ENCODE measurements around the gene FAM227B. TPM values are rescaled to one million over a fixed set of nuclear protein-coding genes. Genes with fewer than 3 reads are reported as not detected.

The FAM227B gene
- total and polyA plus RNA-seq, 7 experiments from 2014 or later, result 3.7 to 25.1 (median 14.8) TPM

GRCh38 chr15:49441356-49441755 lies 179.3 kb downstream of the FAM227B start:
- POLR2A ChIA-PET, result no interaction called here
- intact Hi-C loops (cut with micrococcal nuclease), result no loop called here
- H3K27me3 ChIP-seq (ENCODE audit: control insufficient read depth in 2 of 2, insufficient read depth in 2 of 2, low read length in 2 of 2), result no peaks in the 10 kb centered on the region
- CTCF ChIA-PET, result no interaction called here
- ATAC-seq, result no peak
- H3K36me3 ChIP-seq (ENCODE audit: control insufficient read depth in 2 of 3, insufficient read depth in 3 of 3, low read length in 3 of 3), result no peaks in the 10 kb centered on the region
- no peaks in the 10 kb centered on the region for H3K4me1 ChIP-seq (ENCODE audit: control insufficient read depth in 2 of 2, insufficient read depth in 2 of 2, low read length in 2 of 2)
- peaks cover 0 to 16% (median 0%) of the 10 kb centered on the region in 5 donors for H3K27me3 Mint-ChIP-seq
- H3K36me3 Mint-ChIP-seq, result no peaks in the 10 kb centered on the region
- H3K9me3 Mint-ChIP-seq, result no peaks in the 10 kb centered on the region
- no peak overlapping the region for H3K4me3 ChIP-seq (ENCODE audit: low read length)
- H3K9me3 ChIP-seq (ENCODE audit: control insufficient read depth in 2 of 3, low read length in 3 of 3), result no peaks in the 10 kb centered on the region
- H3K27ac Mint-ChIP-seq, result no peak overlapping the region
- peaks cover 0 to 9% (median 0%) of the 10 kb centered on the region in 7 donors for H3K4me1 Mint-ChIP-seq
- H3K4me3 Mint-ChIP-seq, result no peak overlapping the region
- H3K27ac ChIP-seq (ENCODE audit: low read depth, low read length), result no peak overlapping the region
- no peak for DNase-seq

- Histone ChIP-seq H3K4me3 (ENCODE audit: low read length) (no peak overlapping the region), H3K27ac (ENCODE audit: low read depth, low read length) (no peak overlapping the region), H3K27me3 (ENCODE audit: control insufficient read depth in 2 of 2, insufficient read depth in 2 of 2, low read length in 2 of 2) (no peaks in the 10 kb centered on the region), H3K4me1 (ENCODE audit: control insufficient read depth in 2 of 2, insufficient read depth in 2 of 2, low read length in 2 of 2) (no peaks in the 10 kb centered on the region), H3K36me3 (ENCODE audit: control insufficient read depth in 2 of 3, insufficient read depth in 3 of 3, low read length in 3 of 3) (no peaks in the 10 kb centered on the region), H3K9me3 (ENCODE audit: control insufficient read depth in 2 of 3, low read length in 3 of 3) (no peaks in the 10 kb centered on the region)
- CTCF ChIA-PET, result no interaction called here
- Mint-ChIP-seq H3K27ac (no peak overlapping the region), H3K9me3 (no peaks in the 10 kb centered on the region), H3K36me3 (no peaks in the 10 kb centered on the region), H3K4me3 (no peak overlapping the region), H3K4me1 (peaks cover 0 to 9% (median 0%) of the 10 kb centered on the region in 7 donors), H3K27me3 (peaks cover 0 to 8% (median 0%) of the 10 kb centered on the region in 5 donors)
- DNase-seq, result no peak
- intact Hi-C loops (cut with micrococcal nuclease), result no loop called here
- POLR2A ChIA-PET, result no interaction called here
- ATAC-seq, result no peak
These were observed 180.8 kb downstream of the FAM227B start for GRCh38 chr15:49439678-49440395.

GRCh38 chr15:49438962-49439631 lies 181.5 kb downstream of the FAM227B start:
- H3K27ac Mint-ChIP-seq, result no peak overlapping the region

GRCh38 chr15:49436751-49437150 lies 183.9 kb downstream of the FAM227B start:
- Mint-ChIP-seq H3K9me3 (no peaks in the 10 kb centered on the region), H3K4me3 (no peak overlapping the region), H3K27me3 (peaks cover 0 to 6% (median 4%) of the 10 kb centered on the region in 5 donors), H3K36me3 (no peaks in the 10 kb centered on the region), H3K4me1 (peaks cover 0 to 9% (median 0%) of the 10 kb centered on the region in 7 donors), H3K27ac (no peak overlapping the region)
- ATAC-seq, result no peak
- no peaks in the 10 kb centered on the region for H3K9me3 ChIP-seq (ENCODE audit: control insufficient read depth in 2 of 3, low read length in 3 of 3)
- no peaks in the 10 kb centered on the region for H3K27me3 ChIP-seq (ENCODE audit: control insufficient read depth in 2 of 2, insufficient read depth in 2 of 2, low read length in 2 of 2)
- H3K27ac ChIP-seq (ENCODE audit: low read depth, low read length), result no peak overlapping the region
- CTCF ChIA-PET, result no interaction called here
- DNase-seq, result no peak
- POLR2A ChIA-PET, result no interaction called here
- intact Hi-C loops (cut with micrococcal nuclease), result no loop called here
- no peak overlapping the region for H3K4me3 ChIP-seq (ENCODE audit: low read length)
- no peaks in the 10 kb centered on the region for H3K4me1 ChIP-seq (ENCODE audit: control insufficient read depth in 2 of 2, insufficient read depth in 2 of 2, low read length in 2 of 2)
- H3K36me3 ChIP-seq (ENCODE audit: control insufficient read depth in 2 of 3, insufficient read depth in 3 of 3, low read length in 3 of 3), result no peaks in the 10 kb centered on the region

More at GRCh38 chr15:49438962-49439631, 181.5 kb downstream of the FAM227B start:
- ChIA-PET POLR2A (no interaction called here), CTCF (no interaction called here)
- Mint-ChIP-seq H3K27me3 (peaks cover 0 to 10% (median 0%) of the 10 kb centered on the region in 5 donors), H3K4me3 (no peak overlapping the region), H3K9me3 (no peaks in the 10 kb centered on the region), H3K36me3 (no peaks in the 10 kb centered on the region), H3K4me1 (peaks cover 0 to 9% (median 0%) of the 10 kb centered on the region in 7 donors)
- H3K27me3 ChIP-seq (ENCODE audit: control insufficient read depth in 2 of 2, insufficient read depth in 2 of 2, low read length in 2 of 2), result no peaks in the 10 kb centered on the region
- ATAC-seq (peak; percentile 44), DNase-seq (no peak)
- intact Hi-C loops (cut with micrococcal nuclease), result no loop called here
- no peak overlapping the region for H3K27ac ChIP-seq (ENCODE audit: low read depth, low read length)
- no peaks in the 10 kb centered on the region for H3K9me3 ChIP-seq (ENCODE audit: control insufficient read depth in 2 of 3, low read length in 3 of 3)
- H3K4me1 ChIP-seq (ENCODE audit: control insufficient read depth in 2 of 2, insufficient read depth in 2 of 2, low read length in 2 of 2), result no peaks in the 10 kb centered on the region
- H3K4me3 ChIP-seq (ENCODE audit: low read length), result no peak overlapping the region
- H3K36me3 ChIP-seq (ENCODE audit: control insufficient read depth in 2 of 3, insufficient read depth in 3 of 3, low read length in 3 of 3), result no peaks in the 10 kb centered on the region

- Mint-ChIP-seq H3K27ac (no peak overlapping the region), H3K4me3 (no peak overlapping the region), H3K27me3 (peaks cover 0 to 11% (median 7%) of the 10 kb centered on the region in 5 donors), H3K36me3 (no peaks in the 10 kb centered on the region), H3K4me1 (peaks cover 0 to 9% (median 0%) of the 10 kb centered on the region in 7 donors), H3K9me3 (no peaks in the 10 kb centered on the region)
- Histone ChIP-seq H3K9me3 (ENCODE audit: control insufficient read depth in 2 of 3, low read length in 3 of 3) (no peaks in the 10 kb centered on the region), H3K27ac (ENCODE audit: low read depth, low read length) (no peak overlapping the region), H3K27me3 (ENCODE audit: control insufficient read depth in 2 of 2, insufficient read depth in 2 of 2, low read length in 2 of 2) (no peaks in the 10 kb centered on the region), H3K4me3 (ENCODE audit: low read length) (no peak overlapping the region), H3K4me1 (ENCODE audit: control insufficient read depth in 2 of 2, insufficient read depth in 2 of 2, low read length in 2 of 2) (no peaks in the 10 kb centered on the region), H3K36me3 (ENCODE audit: control insufficient read depth in 2 of 3, insufficient read depth in 3 of 3, low read length in 3 of 3) (no peaks in the 10 kb centered on the region)
- POLR2A ChIA-PET, result no interaction called here
- no peak for ATAC-seq
- no peak for DNase-seq
- intact Hi-C loops (cut with micrococcal nuclease), result no loop called here
- CTCF ChIA-PET, result no interaction called here
These were observed 185.4 kb downstream of the FAM227B start for GRCh38 chr15:49435174-49435573.

- H3K4me1 Mint-ChIP-seq, result peaks cover 0 to 2% (median 0%) of the 10 kb centered on the region in 7 donors
- H3K27ac Mint-ChIP-seq, result no peak overlapping the region
- Histone ChIP-seq H3K4me1 (ENCODE audit: control insufficient read depth in 2 of 2, insufficient read depth in 2 of 2, low read length in 2 of 2) (no peaks in the 10 kb centered on the region), H3K36me3 (ENCODE audit: control insufficient read depth in 2 of 3, insufficient read depth in 3 of 3, low read length in 3 of 3) (no peaks in the 10 kb centered on the region), H3K4me3 (ENCODE audit: low read length) (no peak overlapping the region), H3K27ac (ENCODE audit: low read depth, low read length) (no peak overlapping the region), H3K27me3 (ENCODE audit: control insufficient read depth in 2 of 2, insufficient read depth in 2 of 2, low read length in 2 of 2) (no peaks in the 10 kb centered on the region), H3K9me3 (ENCODE audit: control insufficient read depth in 2 of 3, low read length in 3 of 3) (no peaks in the 10 kb centered on the region)
- intact Hi-C loops (cut with micrococcal nuclease), result no loop called here
- H3K27me3 Mint-ChIP-seq, result peaks cover 0 to 20% (median 7%) of the 10 kb centered on the region in 5 donors
- CTCF ChIA-PET, result no interaction called here
- H3K36me3 Mint-ChIP-seq, result no peaks in the 10 kb centered on the region
- DNase-seq (no peak), ATAC-seq (no peak)
- POLR2A ChIA-PET, result no interaction called here
- H3K4me3 Mint-ChIP-seq, result no peak overlapping the region
- no peaks in the 10 kb centered on the region for H3K9me3 Mint-ChIP-seq
These were observed 190.6 kb downstream of the FAM227B start for GRCh38 chr15:49430046-49430445.
